GM21390 (cell line): Measurements from ENCODE around the gene CFHR4.
"Not testable (repeated sequence)": the region's sequence is repeated elsewhere in the genome, so short reads cannot be mapped to it uniquely, and the experiment has no call there.

Experiments
- ATAC-seq: cut with Tn5 transposase; IDR thresholded peaks from one replicate; pipeline ENCODE4 v1.9.1; 2021; ENCODE audit not compliant: unreplicated experiment

Gene CFHR4

DNA sequence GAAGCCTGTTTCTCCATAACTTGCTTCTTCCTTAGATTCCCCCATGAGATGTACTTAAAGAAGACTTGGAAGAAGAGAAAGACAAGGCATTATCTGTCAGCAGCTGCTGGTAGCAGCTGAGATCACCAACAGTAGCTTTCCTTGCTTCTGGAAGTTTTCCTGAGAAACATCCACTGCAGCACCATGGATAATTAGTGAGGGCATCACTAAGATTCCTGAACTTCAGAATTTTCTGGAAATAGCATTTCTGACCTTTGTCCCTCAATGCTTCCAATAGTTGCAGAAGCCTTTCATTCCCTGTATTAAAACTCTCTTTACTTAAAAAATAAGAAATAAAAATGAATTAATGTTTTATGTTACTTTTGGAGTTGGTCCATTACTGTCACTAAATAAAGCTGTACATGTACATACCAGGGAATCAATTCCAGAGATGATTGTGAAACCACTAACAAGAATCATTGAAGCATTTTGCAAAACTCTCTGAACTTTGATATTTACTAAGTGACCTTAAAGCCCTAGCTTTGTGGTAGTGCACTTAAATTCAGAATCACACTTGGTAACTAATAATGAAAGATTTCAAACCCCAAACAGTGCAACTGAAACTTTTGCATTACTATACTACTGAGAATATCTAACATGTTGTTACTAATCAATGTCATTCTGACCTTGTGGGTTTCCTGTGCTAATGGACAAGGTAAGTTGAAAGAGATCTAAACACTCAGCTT, at the start of gene CFHR4:
TSS of gene CFHR4 (plus strand) at position 538 of the 725 bp plus-strand sequence. CDS start at position 637, 99 bp downstream.
- ATAC-seq, result peak; percentile 99

DNA sequence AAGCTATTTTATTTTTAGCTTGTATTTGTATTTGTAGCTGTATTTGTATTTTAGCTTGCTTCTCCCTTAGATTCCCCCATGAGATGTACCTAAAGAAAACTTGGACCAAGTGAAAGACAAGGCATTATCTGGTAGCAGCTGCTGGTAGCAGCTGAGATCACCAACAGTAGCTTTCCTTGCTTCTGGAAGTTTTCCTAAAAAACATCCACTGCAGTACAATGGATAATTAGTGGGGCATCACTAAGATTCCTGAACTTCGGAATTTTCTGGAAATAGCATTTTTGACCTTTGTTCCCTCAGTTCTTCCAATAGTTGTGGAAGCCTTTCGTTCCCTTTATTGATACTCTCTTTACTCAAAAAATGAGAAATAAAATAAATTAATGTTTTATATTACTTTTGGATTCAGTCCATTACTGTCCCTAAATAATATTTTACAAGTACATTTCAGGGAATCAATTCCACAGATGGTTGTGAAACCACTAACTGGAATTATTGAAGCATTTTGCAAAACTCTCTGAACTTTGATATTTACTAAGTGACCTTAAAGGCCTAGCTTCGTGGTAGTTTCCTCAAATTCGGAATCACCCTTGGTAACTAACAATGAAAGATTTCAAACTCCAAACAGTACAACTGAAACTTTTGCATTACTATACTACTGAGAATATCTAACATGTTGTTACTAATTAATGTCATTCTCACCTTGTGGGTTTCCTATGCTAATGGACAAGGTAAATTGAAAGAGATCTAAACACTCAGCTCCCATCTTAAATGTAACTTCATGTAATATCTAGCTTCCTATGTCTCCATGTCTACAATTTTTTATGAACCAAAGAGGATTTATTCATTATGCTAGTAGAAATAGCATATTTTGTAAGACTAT, 38.0 kb upstream of the CFHR4 start:
- not testable (repeated sequence) for ATAC-seq

DNA sequence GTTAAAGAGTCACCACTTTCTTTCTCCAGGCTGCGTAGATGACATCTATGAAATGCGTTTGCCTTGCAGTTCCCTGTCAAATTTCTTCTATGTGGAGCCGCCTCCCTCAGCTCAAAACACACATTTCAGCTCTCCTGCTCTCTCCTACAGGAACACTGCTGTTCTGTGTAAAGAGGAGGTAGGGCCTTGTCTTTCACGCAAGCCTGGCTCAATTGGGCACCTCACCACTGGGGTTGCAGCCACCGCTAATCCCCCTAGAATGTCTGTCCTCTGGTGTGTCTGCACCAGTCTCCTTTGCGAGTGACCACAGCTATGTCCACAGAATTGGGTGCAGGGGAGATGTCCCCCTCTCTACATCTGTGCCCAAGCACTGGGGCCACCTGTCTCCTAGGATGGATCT, 31.8 kb upstream of the CFHR4 start:
- ATAC-seq, result no peak

DNA sequence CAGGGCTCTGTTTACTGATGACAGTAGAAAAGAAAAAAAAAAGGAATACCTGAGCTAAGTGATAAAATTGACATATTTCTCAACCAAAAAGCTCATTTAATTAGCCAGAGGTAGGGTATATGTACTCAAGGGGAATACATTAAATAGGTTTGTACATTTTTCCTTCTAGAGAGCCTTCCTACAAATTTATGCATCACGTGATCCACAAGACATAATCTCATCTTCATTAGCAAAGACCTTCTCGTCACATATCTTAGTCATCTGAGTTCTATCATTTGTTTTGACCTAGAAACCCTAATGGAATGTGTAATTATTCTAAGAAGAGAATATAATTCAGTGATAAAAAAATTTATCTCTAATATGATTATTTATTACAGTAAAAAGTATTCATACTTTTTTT, 30.7 kb upstream of the CFHR4 start:
- ATAC-seq, result no peak

DNA sequence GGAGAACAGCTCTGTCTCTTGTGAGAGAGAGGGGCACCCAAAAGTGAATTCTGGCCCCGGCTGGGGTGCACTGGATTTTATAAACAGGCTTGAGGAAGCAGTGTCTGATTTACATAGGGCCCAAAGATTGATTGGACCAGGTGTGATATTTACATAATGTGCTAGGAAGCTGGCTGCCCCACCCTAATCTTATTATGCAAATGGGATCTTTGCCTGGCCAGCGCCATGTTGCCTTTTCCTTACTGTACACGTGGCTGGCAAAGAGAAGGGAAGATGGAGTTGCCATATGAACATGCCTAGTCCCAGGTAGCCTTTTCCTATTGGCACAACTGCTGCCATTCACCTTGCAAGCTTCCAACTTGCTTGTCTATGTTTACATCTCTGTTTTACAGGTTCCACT, 29.0 kb upstream of the CFHR4 start:
- no peak for ATAC-seq

DNA sequence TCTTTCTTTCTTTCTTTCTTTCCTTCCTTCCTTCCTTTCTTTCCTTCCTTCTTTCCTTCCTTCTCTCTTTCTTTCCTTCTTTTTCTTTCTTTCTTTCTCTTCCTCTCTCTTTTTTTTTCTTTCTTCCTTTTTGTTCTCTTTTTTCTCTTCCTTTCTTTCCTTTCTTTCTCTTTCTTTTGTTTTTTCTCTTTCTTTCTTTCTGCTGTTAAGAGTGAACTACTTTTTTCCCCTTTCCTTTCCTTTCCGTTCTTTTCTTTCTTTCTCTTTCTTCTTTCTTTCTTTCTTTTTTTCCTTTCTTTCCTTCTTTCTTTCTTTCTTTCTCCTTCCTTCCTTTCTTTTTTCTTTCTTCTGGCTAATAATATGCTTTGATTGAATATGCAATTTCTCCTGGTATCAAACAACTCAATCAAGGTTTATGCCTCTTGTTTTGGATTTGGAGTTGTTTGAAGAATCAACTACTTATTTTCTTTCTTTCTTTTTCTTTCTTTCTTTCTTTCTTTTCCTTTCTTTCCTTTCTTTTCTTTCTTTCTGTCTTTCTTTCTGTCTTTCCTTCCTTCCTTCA, 27.4 kb upstream of the CFHR4 start:
- no peak for ATAC-seq

- ATAC-seq, result no peak
These were observed 26.4 kb upstream of the CFHR4 start for GRCh38 chr1:196861429-196861828.

- no peak for ATAC-seq
These were observed 20.9 kb upstream of the CFHR4 start for GRCh38 chr1:196866974-196867373.

DNA sequence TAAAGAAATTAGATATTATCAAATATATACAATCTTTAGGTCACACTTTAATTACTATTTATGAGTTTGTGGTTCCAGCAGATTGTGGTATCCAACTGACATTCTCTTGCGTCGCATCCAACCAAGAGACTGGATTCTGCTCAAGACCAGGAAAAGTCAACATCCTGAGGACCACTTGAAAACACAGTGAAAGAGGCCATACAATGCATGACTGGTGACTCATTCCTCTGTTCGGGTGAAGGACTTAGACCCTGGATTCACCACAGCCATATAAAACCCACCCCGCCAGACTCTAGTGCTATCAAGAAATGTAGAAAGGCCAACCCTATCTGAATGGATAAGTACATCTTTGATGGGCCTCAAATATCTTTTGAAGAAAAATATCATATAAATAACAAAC, 14.5 kb upstream of the CFHR4 start:
- no peak for ATAC-seq

- no peak for ATAC-seq
These were observed 11.9 kb upstream of the CFHR4 start for GRCh38 chr1:196875935-196876334.

GRCh38 chr1:196877964-196878363, 9.9 kb upstream of the CFHR4 start:
- ATAC-seq, result no peak

GRCh38 chr1:196886560-196886959, 1.3 kb upstream of the CFHR4 start:
- ATAC-seq, result not testable (repeated sequence)

GRCh38 chr1:196890668-196891067, 2.8 kb downstream of the CFHR4 start:
- no peak for ATAC-seq

- no peak for ATAC-seq
These were observed 3.4 kb downstream of the CFHR4 start for GRCh38 chr1:196891251-196891650.

DNA sequence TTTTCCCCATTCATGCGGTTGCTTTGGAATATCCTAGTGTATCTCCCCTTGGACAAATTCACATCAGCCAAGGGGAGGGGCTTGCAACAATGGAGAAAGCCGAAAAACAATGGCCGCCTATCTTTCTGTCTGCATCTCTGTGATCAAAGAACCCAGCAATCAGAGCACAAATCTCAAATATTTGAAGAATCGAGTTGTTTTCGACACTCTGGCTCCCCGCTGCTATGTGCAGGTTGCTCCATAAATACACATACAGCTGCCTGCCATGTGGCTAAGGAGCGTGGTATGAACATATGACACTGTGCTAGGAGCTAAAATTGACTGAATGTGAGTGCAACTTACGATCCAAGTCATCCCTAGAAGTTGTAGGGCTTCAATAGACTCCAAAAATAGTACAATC, 8.5 kb downstream of the CFHR4 start:
- ATAC-seq, result no peak

DNA sequence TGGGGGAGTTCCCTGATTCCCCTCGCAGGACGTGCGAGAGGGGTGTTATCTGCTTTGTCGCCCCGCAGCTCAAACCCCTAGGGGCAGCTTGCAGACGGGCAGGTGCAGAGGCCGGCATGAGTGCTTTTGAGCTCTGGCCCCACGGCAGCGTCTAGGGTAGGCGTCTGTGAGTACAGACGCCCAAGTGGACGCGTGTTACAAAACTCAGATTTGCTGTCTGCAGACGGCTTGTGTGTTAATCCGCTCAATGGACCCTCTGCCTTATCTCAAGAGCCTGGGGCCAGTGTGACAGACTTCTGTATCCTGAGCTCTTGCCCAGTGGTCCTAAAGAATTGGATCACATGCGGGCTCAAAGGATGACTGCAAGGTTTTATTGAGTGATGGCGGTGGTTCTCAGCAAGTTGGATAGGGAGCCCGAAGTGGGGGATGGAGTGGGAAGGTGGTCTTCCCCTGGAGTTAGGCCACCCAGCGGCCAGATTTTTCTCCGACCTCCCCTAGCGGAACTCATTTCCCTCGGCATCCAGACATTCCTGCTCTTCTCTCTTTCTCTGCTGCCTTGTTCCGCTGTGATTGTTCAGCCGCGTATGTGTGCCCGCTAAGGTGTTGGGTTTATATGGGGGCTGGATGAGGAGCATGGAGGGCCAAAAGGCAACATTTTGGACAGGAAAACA, 9.4 kb downstream of the CFHR4 start:
- ATAC-seq, result no peak

DNA sequence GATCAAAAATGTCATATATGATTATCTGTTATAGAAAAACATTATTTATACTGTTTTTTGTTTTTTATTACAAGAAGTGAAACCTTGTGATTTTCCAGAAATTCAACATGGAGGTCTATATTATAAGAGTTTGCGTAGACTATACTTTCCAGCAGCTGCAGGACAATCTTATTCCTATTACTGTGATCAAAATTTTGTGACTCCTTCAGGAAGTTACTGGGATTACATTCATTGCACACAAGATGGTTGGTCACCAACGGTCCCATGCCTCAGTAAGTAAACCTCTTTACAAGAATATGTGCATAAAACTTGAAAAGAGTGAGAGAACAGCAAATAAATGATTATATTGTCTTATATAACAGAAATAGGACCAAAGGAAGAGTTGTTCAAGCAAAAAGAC, 14.5 kb downstream of the CFHR4 start:
- ATAC-seq, result no peak

- ATAC-seq, result no peak
These were observed 22.4 kb downstream of the CFHR4 start for GRCh38 chr1:196910215-196910614.

DNA sequence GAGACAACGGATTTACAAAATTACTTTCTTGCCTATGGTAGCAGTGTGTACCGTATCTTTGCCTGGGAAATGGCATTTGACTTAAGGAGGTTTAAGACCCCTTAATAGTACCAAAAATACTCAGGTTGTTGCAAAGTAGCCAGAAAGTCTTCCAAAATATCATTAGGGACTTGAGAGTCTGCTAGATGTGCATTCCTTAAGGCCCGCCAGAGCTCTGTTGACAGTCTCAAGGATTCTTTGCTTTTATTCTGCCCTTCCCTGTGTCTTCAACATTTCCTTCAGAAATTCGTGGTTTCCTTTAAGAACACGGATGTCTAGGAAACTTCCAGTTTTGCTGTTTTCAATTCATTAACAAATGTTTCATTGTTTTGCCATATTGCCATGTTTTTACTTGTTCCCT, 24.4 kb downstream of the CFHR4 start:
- ATAC-seq, result not testable (repeated sequence)

DNA sequence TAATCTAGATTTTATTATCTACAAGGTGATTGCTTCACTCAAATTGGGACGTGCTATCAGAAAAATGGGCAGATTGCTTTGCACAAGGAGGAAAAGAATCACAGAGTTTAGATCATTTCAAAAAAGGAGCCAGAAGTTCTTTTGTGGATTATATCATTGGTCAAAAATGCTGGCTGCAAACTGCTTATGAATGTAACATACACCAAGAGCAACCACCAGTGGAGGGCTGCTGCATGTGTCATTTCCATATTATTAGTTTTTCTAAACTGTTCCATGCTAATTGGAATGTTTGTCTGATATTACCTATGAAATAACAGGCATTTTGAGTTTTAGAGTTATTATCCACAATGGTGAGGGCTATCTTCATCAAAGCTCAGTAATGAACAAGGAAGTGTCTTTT, 39.0 kb downstream of the CFHR4 start:
- ATAC-seq, result not testable (repeated sequence)

DNA sequence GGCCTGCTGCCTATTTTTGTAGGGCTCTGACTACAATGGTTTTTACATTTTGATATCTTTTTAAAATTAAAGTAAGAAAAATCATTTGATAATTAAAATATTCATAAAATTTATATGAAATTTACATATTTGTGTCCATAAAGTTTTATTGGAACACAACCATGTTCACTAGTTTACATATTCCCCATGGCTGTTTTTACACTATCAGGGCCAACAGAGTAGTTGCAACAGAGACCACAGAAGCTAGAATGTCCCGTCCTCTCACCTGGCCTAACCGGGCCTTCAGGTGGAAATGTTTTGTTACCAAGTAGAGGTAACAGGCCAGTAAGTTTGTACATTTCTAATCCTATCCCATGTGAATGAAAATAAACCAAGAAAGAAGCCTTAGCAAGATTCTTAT, 45.0 kb downstream of the CFHR4 start:
- not testable (repeated sequence) for ATAC-seq
